Measurements from ENCODE around the gene CSMD2.

Gene CSMD2

DNA sequence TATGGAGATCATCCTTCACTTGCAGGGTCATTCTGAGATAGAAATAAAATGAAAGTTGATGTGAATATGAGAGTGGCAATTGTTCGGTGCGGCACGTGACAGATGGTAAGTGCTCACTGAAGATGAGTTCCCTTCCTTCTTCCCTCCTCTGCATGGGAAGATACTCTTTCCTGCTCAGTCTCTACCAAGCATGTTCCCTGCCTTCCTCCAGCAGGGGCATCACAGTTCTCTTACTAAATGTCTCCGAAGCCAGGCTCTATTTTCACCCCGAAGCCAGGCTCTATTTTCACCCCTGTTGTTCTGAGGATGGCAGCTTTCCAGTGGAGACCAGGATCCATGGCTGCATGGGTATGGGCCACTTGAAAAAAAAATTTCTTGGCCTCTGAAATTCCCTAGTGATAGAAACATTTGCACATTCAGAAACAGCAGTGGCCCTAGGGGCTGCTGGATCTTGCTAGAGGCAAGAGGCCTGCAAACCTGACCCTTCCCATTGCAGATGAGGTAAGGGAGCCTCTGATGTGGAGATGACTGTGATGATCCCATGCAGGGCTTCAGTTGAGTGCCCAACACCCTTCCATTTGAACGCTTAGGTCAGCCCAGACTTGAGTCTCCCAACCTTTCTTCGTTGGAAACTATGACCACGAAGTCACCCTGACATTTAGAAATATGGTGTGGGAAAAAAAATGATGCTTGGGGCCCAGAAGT lies 424.8 kb downstream of the CSMD2 start:
- H3K4me3 ChIP-seq (ENCODE audit: low read depth, low read length): no peak overlapping the region
- TF ChIP-seq, protein P1, sequence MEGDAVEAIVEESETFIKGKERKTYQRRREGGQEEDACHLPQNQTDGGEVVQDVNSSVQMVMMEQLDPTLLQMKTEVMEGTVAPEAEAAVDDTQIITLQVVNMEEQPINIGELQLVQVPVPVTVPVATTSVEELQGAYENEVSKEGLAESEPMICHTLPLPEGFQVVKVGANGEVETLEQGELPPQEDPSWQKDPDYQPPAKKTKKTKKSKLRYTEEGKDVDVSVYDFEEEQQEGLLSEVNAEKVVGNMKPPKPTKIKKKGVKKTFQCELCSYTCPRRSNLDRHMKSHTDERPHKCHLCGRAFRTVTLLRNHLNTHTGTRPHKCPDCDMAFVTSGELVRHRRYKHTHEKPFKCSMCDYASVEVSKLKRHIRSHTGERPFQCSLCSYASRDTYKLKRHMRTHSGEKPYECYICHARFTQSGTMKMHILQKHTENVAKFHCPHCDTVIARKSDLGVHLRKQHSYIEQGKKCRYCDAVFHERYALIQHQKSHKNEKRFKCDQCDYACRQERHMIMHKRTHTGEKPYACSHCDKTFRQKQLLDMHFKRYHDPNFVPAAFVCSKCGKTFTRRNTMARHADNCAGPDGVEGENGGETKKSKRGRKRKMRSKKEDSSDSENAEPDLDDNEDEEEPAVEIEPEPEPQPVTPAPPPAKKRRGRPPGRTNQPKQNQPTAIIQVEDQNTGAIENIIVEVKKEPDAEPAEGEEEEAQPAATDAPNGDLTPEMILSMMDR (IDR thresholded peaks at IDR 0.05; ENCODE audit: low read depth, low read length): no peak

DNA sequence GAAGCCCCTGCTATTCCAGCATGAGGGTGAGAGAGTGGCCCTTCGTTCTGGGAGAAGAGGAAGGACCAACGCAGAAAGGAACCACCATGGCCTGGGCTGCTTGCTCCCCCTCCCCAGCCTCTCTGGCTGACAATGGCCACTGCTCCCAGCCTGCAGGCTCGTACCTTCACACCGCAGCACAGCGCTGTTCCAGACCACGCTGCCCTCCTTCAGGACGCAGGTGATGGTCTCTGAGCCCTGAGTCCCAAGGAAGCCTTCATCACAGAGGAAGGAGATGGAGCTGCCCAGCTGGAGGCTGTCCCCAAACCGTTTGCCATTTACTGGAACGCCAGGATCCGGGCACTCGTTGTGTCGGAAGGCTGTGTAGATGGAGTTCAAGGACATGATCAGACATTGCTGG lies 426.1 kb downstream of the CSMD2 start:
- H3K4me3 ChIP-seq (ENCODE audit: low read depth, low read length): no peak overlapping the region
- TF ChIP-seq, protein P1 (IDR thresholded peaks at IDR 0.05; ENCODE audit: low read depth, low read length): no peak

- TF ChIP-seq, protein P1 (IDR thresholded peaks at IDR 0.05; ENCODE audit: low read depth, low read length): no peak
- no peak overlapping the region for H3K4me3 ChIP-seq (ENCODE audit: low read depth, low read length)
Observed at GRCh38 chr1:33738536-33738935, 426.5 kb downstream of the CSMD2 start.

- TF ChIP-seq, protein P1 (IDR thresholded peaks at IDR 0.05; ENCODE audit: low read depth, low read length): no peak
Observed at GRCh38 chr1:33736496-33736895, 428.5 kb downstream of the CSMD2 start.

GRCh38 chr1:33735624-33736023 lies 429.4 kb downstream of the CSMD2 start:
- no peak overlapping the region for H3K4me3 ChIP-seq (ENCODE audit: low read depth, low read length)
- TF ChIP-seq, protein P1 (IDR thresholded peaks at IDR 0.05; ENCODE audit: low read depth, low read length): no peak

More at GRCh38 chr1:33736496-33736895, 428.5 kb downstream of the CSMD2 start:
- no peak overlapping the region for H3K4me3 ChIP-seq (ENCODE audit: low read depth, low read length)

DNA sequence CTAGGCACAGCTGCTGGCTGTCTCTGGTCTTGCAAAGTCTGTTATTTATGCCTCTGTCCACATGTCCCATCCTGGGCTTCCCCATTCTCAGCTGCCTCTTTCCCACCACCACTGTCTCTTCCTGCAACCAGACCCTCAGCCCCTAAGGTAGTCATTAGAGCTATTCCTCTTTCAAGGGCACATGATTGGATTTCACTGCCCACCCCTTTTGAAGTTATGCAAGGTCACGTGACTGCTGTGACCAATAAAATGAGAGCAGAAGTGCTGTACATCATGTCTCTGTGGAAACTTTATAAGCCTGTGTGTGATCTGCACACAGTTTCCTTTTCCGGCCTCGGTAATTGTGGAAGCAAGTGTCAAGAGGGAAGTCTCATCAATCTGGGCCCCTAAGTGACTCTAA lies 437.7 kb downstream of the CSMD2 start:
- TF ChIP-seq, protein P1 (IDR thresholded peaks at IDR 0.05; ENCODE audit: low read depth, low read length): no peak
- no peak overlapping the region for H3K4me3 ChIP-seq (ENCODE audit: low read depth, low read length)

DNA sequence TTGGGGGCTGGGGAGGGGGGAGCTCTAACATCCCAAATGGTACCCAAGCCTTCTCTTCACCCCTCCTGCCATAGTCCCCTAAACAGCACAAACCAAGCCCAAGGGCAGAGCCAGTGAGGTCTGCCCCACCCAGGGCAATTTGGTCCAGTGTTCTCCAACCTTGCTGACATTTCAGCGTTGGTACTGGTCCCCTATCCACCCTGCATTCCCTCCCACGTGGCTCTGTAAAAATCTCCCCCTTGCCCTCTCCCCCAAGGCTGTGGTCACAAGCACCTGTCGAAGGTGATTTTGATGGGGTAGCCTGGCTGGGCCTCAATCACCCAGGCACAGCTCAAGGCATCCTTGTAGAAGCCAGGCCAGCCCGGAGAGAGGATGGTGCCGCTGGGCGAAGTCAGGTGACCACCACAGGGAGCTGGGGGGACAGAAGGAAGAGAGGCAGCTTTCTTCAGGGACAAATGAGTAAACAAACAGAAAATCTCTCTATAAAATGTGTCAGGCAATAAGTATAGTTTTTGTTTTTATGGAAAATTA lies 438.7 kb downstream of the CSMD2 start:
- TF ChIP-seq, protein P1 (IDR thresholded peaks at IDR 0.05; ENCODE audit: low read depth, low read length): no peak
- no peak overlapping the region for H3K4me3 ChIP-seq (ENCODE audit: low read depth, low read length)

All from WI38 (cell line).